Testis (tissue), 2 donors: ENCODE measurements around the gene MESD.

Experiments used
- POLR2A ChIP-seq: fragments of 450-650 bp; IDR thresholded peaks from one replicate; pipeline ENCODE4 v1.6.1; 2017; ENCODE audit warnings: antibody characterized with exemption, mild to moderate bottlenecking, moderate library complexity
- TF ChIP-seq, protein P1 (sequence below), 3 experiments: fragments of 450-650 bp in 2 of 3; fragments of 200-600 bp in 1 of 3; sonication (generic) in 1 of 3; IDR thresholded peaks; one replicate each; pipeline ENCODE4 v1.5.1; 2016 to 2019; ENCODE audit warnings: antibody characterized with exemption in 3 of 3, mild to moderate bottlenecking in 2 of 3, moderate library complexity in 1 of 3

DNA sequence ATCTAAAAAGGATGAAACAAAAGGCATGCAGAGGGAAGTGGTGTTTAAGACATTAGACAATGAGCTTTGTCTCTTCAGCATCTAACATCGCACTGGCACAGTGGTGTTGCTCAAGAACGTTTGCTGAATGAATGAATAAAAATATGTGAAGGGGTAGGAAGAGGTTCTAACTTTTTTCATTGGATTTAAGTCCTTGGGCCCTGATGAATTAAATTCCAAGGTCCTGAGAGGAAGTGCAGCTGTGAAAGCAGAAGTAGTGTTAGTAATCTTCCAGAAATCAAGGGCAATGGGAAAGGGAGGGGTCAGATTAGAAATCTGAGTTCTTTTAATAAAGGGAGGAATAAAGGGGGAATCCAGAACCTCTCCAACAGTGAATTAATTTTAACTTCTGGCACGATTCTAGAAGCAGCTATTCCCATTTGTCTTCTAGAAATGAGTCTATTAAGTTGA lies 40.7 kb upstream of the MESD start:
- TF ChIP-seq, protein P1, sequence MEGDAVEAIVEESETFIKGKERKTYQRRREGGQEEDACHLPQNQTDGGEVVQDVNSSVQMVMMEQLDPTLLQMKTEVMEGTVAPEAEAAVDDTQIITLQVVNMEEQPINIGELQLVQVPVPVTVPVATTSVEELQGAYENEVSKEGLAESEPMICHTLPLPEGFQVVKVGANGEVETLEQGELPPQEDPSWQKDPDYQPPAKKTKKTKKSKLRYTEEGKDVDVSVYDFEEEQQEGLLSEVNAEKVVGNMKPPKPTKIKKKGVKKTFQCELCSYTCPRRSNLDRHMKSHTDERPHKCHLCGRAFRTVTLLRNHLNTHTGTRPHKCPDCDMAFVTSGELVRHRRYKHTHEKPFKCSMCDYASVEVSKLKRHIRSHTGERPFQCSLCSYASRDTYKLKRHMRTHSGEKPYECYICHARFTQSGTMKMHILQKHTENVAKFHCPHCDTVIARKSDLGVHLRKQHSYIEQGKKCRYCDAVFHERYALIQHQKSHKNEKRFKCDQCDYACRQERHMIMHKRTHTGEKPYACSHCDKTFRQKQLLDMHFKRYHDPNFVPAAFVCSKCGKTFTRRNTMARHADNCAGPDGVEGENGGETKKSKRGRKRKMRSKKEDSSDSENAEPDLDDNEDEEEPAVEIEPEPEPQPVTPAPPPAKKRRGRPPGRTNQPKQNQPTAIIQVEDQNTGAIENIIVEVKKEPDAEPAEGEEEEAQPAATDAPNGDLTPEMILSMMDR (IDR thresholded peaks at IDR 0.05): no peak
- TF ChIP-seq POLR2A: no peak
